GM23338 (cell line): Measurements from ENCODE around the gene ST6GALNAC3. TPM values are rescaled to one million over a fixed set of nuclear protein-coding genes. Genes with fewer than 3 reads are reported as not detected.
A peak's percentile ranks its signal among the peaks of the same experiment; 100 is the strongest.

Experiments
- ATAC-seq: fragments of 200-7000 bp; cut with Tn5 transposase; 3 replicates; pipeline ENCODE4 v1.9.1; 2020
- DNase-seq: peaks from one replicate; pipeline ENCODE4 v3.0.0-alpha.2; 2015; ENCODE audit warnings: low spot score
- H2AFZ ChIP-seq: fragments of 200-600 bp; sonication (generic); 2 replicates; pipeline ENCODE4 v1.8.0; 2016; ENCODE audit warnings: antibody characterized with exemption, mild to moderate bottlenecking, moderate library complexity
- H3F3A ChIP-seq: fragments of 200-600 bp; sonication (generic); replicated peaks from 2 replicates; pipeline ENCODE4 v1.8.0; 2017; ENCODE audit warnings: antibody characterized with exemption, mixed run types, low read depth
- H3K27ac ChIP-seq: fragments of 200-600 bp; sonication (generic); 2 replicates; pipeline ENCODE4 v1.6.1; 2016; ENCODE audit warnings: low read depth
- H3K27me3 ChIP-seq: fragments of 200-600 bp; sonication (generic); 2 replicates; pipeline ENCODE4 v1.8.0; 2016; ENCODE audit warnings: mild to moderate bottlenecking, mixed run types, moderate library complexity; ENCODE audit not compliant: insufficient read depth
- H3K36me3 ChIP-seq: fragments of 200-600 bp; sonication (generic); 2 replicates; pipeline ENCODE4 v1.8.0; 2016; ENCODE audit warnings: mild to moderate bottlenecking; ENCODE audit not compliant: insufficient read depth
- H3K4me1 ChIP-seq: fragments of 200-600 bp; sonication (generic); 2 replicates; pipeline ENCODE4 v1.8.0; 2016; ENCODE audit warnings: mild to moderate bottlenecking, moderate library complexity; ENCODE audit not compliant: insufficient read depth
- H3K4me2 ChIP-seq: fragments of 200-600 bp; sonication (generic); 2 replicates; pipeline ENCODE4 v1.7.1; 2017; ENCODE audit warnings: mixed run types
- H3K4me3 ChIP-seq: fragments of 200-600 bp; sonication (generic); 2 replicates; pipeline ENCODE4 v1.6.1; 2016; ENCODE audit warnings: mixed run types
- H3K79me2 ChIP-seq: fragments of 200-600 bp; sonication (generic); replicated peaks from 2 replicates; pipeline ENCODE4 v1.8.0; 2017; ENCODE audit warnings: mild to moderate bottlenecking; ENCODE audit not compliant: insufficient read depth
- H3K9me2 ChIP-seq: fragments of 200-600 bp; sonication (generic); 2 replicates; pipeline ENCODE4 v1.8.0; 2017; ENCODE audit not compliant: insufficient read depth
- H4K20me1 ChIP-seq: fragments of 200-600 bp; sonication (generic); replicated peaks from 2 replicates; pipeline ENCODE4 v1.8.0; 2017; ENCODE audit warnings: mild to moderate bottlenecking; ENCODE audit not compliant: insufficient read depth
- H3K27ac Mint-ChIP-seq: 2 replicates; pipeline ENCODE4 v1.8.0; 2020; ENCODE audit warnings: inconsistent platforms, mild to moderate bottlenecking, moderate library complexity, mixed read lengths
- H3K27me3 Mint-ChIP-seq: 3 replicates; pipeline ENCODE4 v1.8.0; 2022; ENCODE audit warnings: low read depth, mild to moderate bottlenecking, moderate library complexity, mixed read lengths, inconsistent platforms; ENCODE audit not compliant: insufficient read depth, poor library complexity
- H3K36me3 Mint-ChIP-seq: 3 replicates; pipeline ENCODE4 v1.8.0; 2021; ENCODE audit warnings: low read depth, mild to moderate bottlenecking, inconsistent platforms, moderate library complexity, mixed read lengths
- H3K4me1 Mint-ChIP-seq: 3 replicates; pipeline ENCODE4 v1.8.0; 2020; ENCODE audit warnings: mild to moderate bottlenecking, inconsistent platforms, mixed read lengths
- H3K4me3 Mint-ChIP-seq: 3 replicates; pipeline ENCODE4 v1.8.0; 2021; ENCODE audit warnings: moderate library complexity, mild to moderate bottlenecking, inconsistent platforms, mixed read lengths
- H3K9me3 Mint-ChIP-seq: 3 replicates; pipeline ENCODE4 v1.8.0; 2020; ENCODE audit warnings: moderate library complexity, mild to moderate bottlenecking, inconsistent platforms, mixed read lengths
- EZH2 ChIP-seq: fragments of 200-600 bp; sonication (generic); IDR thresholded peaks from one replicate; pipeline ENCODE4 v1.8.0; 2017; ENCODE audit warnings: antibody characterized with exemption, mild to moderate bottlenecking, low read depth; ENCODE audit not compliant: unreplicated experiment
- EZH2phosphoT487 ChIP-seq: fragments of 200-600 bp; sonication (generic); IDR thresholded peaks from one replicate; pipeline ENCODE4 v1.8.1; 2018; ENCODE audit warnings: antibody characterized with exemption; ENCODE audit not compliant: unreplicated experiment
- JUNB ChIP-seq: IDR thresholded peaks from one replicate; pipeline ENCODE4 v1.6.1; 2016; ENCODE audit warnings: antibody characterized with exemption; ENCODE audit not compliant: unreplicated experiment
- POLR2AphosphoS5 ChIP-seq: IDR thresholded peaks from 2 replicates; pipeline ENCODE4 v1.6.1; 2016; ENCODE audit warnings: antibody characterized with exemption, low read depth
- STAT1 ChIP-seq: IDR thresholded peaks from one replicate; pipeline ENCODE4 v1.6.1; 2016; ENCODE audit warnings: antibody characterized with exemption; ENCODE audit not compliant: unreplicated experiment
- ZNF114 ChIP-seq: fragments of 250-450 bp; sonication (Bioruptor Pico); IDR thresholded peaks from 2 replicates; pipeline ENCODE4 v1.5.0; 2020; ENCODE audit warnings: mild to moderate bottlenecking, moderate library complexity
- ZNF331 ChIP-seq: fragments of 250-450 bp; sonication (Bioruptor Pico); IDR thresholded peaks from 2 replicates; pipeline ENCODE4 v1.5.0; 2020; ENCODE audit warnings: low read depth, mild to moderate bottlenecking, moderate library complexity
- ZNF462 ChIP-seq: fragments of 250-450 bp; sonication (Bioruptor Pico); IDR thresholded peaks from 2 replicates; pipeline ENCODE4 v1.5.0; 2020; ENCODE audit warnings: mild to moderate bottlenecking, moderate library complexity
- polyA plus RNA-seq: library from polyadenylated mRNA; unstranded; fragments of >200 nt; fragmentation: Nextera tagmentation; extraction: Ambion mirVana; gene quantifications from 2 replicates; pipeline ENCODE4 v1.2.1, GENCODE V29; 2016
- total RNA-seq: library from RNA; depleted of rRNA; stranded (reverse); fragments of >200 nt; shearing (Covaris generic); gene quantifications from 2 replicates; pipeline ENCODE4 v1.2.3, GENCODE V29; 2014
- TF ChIP-seq, protein P1 (sequence below), 2 experiments: fragments of 200-600 bp in 1 of 2; sonication (generic) in 1 of 2; conservative IDR thresholded peaks; 2 replicates each; pipeline versions ENCODE4 v1.5.1 to v1.6.1; 2016 to 2017; ENCODE audit warnings: antibody characterized with exemption in 2 of 2, low read depth in 2 of 2, mild to moderate bottlenecking in 2 of 2, moderate library complexity in 1 of 2
- TF ChIP-seq, protein P2 (sequence below): IDR thresholded peaks from 2 replicates; pipeline ENCODE4 v1.6.1; 2016; ENCODE audit warnings: antibody characterized with exemption

Gene ST6GALNAC3
- total and polyA plus RNA-seq, 2 experiments from 2014 or later, result 4.7 to 11.6 TPM

- ATAC-seq (no peak), DNase-seq (peak; percentile 11)
- H3K79me2 ChIP-seq, result no peaks in the 10 kb centered on the region
- H3K4me3 ChIP-seq, result no peak overlapping the region
- Mint-ChIP-seq H3K4me3 (no peak overlapping the region), H3K36me3 (peaks cover 9% of the 10 kb centered on the region; the same call in 2 of the 3 replicates), H3K27me3 (peaks cover 4% of the 10 kb centered on the region), H3K4me1 (peaks cover 26% of the 10 kb centered on the region), H3K27ac (no peak overlapping the region), H3K9me3 (peaks cover 9% of the 10 kb centered on the region; the same call in 2 of the 3 replicates)
- H3K27me3 ChIP-seq, result no peaks in the 10 kb centered on the region
- H4K20me1 ChIP-seq, result no peaks in the 10 kb centered on the region
- H3K9me2 ChIP-seq, result no peaks in the 10 kb centered on the region
- H3K4me2 ChIP-seq, result no peak overlapping the region
- peaks cover 3% of the 10 kb centered on the region; the same call in 1 of the 2 replicates for H3K4me1 ChIP-seq
- no peak overlapping the region for H2AFZ ChIP-seq
- no peak for TF ChIP-seq ZNF114 (CRISPR knock-in tag)
- TF ChIP-seq, protein P1, sequence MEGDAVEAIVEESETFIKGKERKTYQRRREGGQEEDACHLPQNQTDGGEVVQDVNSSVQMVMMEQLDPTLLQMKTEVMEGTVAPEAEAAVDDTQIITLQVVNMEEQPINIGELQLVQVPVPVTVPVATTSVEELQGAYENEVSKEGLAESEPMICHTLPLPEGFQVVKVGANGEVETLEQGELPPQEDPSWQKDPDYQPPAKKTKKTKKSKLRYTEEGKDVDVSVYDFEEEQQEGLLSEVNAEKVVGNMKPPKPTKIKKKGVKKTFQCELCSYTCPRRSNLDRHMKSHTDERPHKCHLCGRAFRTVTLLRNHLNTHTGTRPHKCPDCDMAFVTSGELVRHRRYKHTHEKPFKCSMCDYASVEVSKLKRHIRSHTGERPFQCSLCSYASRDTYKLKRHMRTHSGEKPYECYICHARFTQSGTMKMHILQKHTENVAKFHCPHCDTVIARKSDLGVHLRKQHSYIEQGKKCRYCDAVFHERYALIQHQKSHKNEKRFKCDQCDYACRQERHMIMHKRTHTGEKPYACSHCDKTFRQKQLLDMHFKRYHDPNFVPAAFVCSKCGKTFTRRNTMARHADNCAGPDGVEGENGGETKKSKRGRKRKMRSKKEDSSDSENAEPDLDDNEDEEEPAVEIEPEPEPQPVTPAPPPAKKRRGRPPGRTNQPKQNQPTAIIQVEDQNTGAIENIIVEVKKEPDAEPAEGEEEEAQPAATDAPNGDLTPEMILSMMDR (conservative IDR thresholded peaks at IDR 0.05; ENCODE audit: low read depth in 2 of 2), result no peak
- no peak for TF ChIP-seq POLR2AphosphoS5
- no peak for TF ChIP-seq ZNF331 (CRISPR knock-in tag)
- no peak for TF ChIP-seq JUNB
- no peak for TF ChIP-seq EZH2
- TF ChIP-seq ZNF462 (CRISPR knock-in tag), result no peak
- TF ChIP-seq EZH2phosphoT487, result no peak
- TF ChIP-seq, protein P2, sequence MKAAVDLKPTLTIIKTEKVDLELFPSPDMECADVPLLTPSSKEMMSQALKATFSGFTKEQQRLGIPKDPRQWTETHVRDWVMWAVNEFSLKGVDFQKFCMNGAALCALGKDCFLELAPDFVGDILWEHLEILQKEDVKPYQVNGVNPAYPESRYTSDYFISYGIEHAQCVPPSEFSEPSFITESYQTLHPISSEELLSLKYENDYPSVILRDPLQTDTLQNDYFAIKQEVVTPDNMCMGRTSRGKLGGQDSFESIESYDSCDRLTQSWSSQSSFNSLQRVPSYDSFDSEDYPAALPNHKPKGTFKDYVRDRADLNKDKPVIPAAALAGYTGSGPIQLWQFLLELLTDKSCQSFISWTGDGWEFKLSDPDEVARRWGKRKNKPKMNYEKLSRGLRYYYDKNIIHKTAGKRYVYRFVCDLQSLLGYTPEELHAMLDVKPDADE, result no peak
- no peak for TF ChIP-seq STAT1
- H3K36me3 ChIP-seq, result no peaks in the 10 kb centered on the region
- H3K27ac ChIP-seq, result no peak overlapping the region
- H3F3A ChIP-seq, result no peaks in the 10 kb centered on the region
These were observed 468.9 kb downstream of the ST6GALNAC3 start for GRCh38 chr1:76543495-76543894.
